ENCODE data around the gene SCGB1A1.
"Not testable (repeated sequence)": the region's sequence is repeated elsewhere in the genome, so short reads cannot be mapped to it uniquely, and the experiment has no call there.

SCGB1A1 gene, protein sequence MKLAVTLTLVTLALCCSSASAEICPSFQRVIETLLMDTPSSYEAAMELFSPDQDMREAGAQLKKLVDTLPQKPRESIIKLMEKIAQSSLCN

GRCh38 chr11:62418733-62419132 lies at the start of gene SCGB1A1:
Gene SCGB1A1 (plus strand): TSS chr11:62419033. CDS start chr11:62419096, 63 bp downstream.
- no peak for DNase-seq

DNA sequence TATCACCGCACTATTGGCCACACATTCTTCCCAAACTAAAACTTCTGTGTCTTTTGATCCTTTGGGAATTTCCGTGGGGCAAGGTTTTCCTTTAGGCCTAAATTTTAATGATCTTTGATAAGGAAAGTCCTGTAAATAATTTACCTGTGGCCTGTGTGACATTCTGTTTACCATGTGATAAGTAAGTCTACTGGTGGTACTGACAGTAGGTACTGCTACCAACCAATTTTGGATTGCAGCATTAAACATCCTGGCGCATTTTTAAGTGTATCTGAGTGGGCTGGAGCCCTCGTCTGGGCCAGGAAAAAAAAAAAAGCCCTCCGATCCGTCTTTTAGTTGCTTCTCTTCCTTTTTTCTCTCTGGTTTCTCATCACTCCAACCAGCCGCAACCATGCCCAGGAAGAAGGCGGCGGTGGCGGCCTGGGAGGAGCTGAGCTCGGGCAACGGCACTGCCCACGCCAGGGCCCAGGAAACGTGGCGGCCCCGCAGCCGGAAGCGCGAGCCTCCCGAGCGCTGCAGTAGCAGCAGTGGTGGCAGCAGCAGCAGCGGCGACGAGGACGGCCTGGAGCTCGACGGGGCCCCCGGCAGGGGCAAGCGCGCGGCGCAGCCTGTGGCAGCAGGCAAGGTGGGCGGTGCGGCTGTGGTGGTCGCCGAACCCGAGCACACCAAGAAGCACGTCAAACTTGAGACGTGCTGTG lies 47.9 kb upstream of the SCGB1A1 start:
- DNase-seq: peak; percentile 53

DNA sequence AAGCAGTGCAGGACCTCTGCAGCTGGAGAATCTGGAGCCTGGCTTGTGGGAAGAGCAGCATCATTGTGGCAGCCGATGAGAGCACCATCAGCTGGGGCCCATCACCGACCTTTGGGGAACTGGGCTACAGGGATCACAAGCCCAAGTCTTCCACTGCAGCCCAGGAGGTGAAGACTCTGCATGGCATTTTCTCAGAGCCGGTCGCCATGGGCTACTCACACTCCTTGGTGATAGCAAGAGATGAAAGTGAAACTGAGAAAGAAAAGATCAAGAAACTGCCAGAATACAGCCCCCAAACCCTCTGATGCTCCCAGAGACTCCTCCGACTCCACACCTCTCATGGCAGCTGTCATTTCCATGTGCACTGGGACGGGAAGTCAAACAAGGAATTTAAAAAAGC lies 46.0 kb upstream of the SCGB1A1 start:
- DNase-seq: no peak

DNA sequence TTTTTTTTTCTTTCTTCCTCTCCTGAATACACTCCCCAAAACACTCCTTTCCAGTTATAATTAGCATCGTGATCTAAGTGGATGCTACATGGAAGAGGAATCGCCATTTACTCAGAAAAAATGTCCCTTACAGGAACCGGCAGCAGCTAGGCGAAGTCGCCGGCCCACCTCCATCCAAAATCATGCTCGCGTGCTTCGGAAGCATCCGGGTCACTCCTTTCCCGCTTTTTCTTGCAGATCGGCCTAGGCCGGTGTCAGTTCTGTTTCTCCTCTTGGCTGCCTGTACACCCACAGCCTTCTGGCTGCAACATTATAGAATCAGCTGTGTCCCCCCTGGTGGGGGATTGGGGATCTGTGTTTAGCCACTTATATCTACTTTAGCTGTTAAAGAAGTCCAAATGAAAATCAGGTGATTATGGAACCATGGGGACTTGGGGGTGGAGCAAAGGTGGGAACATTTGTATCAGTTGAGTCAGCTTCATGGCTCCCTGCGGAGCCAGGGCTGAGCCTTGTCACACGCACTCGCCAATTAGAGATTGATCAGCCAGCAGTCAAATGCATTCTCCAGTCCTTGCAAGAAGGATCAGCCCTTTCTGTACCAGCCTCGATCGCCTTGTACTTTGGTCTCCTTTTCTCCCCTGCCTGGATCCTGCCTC lies 45.2 kb upstream of the SCGB1A1 start:
- no peak for DNase-seq

- no peak for DNase-seq
Measured at GRCh38 chr11:62374801-62375200, 44.0 kb upstream of the SCGB1A1 start.

GRCh38 chr11:62378459-62379063 lies 40.3 kb upstream of the SCGB1A1 start:
- not testable (repeated sequence) for DNase-seq

DNA sequence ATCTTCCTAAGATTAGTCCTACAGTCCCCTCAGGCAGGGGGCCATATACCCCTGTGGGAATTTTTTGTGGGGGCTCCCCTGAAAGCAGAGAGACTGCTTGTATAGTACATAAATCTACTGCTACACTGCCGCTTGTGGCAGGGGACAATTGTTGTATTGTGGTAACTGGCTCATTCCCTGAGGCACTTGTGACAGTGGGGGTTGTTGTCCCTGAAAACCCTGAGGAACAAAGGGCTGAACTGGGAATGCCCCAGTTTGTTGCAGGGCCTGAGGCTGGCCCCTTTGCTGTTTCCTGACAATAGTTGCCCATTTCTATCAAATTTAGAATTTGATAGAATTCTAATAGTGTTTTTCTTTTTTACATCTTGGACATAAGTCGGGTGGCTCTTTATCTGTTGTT lies 39.2 kb upstream of the SCGB1A1 start:
- DNase-seq: not testable (repeated sequence)

GRCh38 chr11:62380821-62381245 lies 38.0 kb upstream of the SCGB1A1 start:
- peak; percentile 16 for DNase-seq

GRCh38 chr11:62383822-62384221 lies 35.0 kb upstream of the SCGB1A1 start:
- no peak for DNase-seq

GRCh38 chr11:62386083-62386482 lies 32.8 kb upstream of the SCGB1A1 start:
- DNase-seq: not testable (repeated sequence)

DNA sequence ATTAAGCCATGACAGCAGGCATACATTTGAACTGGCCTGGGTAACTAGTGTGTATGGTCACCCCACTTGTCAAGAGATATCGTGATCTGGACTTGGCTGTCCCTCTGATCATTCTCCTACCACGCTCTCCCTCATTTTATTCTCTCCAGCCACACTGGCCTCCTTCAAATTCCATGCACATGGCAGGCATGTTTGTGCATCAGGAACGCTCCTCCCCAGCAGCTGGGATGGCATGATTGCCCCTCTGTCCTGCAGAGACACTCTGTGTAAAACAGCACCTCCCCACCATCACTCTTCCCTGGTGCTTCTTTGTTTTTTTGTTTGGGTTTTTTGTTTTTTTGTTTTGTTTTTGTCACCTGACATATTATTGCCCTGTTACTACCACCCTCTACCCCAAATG lies 31.5 kb upstream of the SCGB1A1 start:
- no peak for DNase-seq

- DNase-seq: no peak
Measured at GRCh38 chr11:62388999-62389398, 29.8 kb upstream of the SCGB1A1 start.

DNA sequence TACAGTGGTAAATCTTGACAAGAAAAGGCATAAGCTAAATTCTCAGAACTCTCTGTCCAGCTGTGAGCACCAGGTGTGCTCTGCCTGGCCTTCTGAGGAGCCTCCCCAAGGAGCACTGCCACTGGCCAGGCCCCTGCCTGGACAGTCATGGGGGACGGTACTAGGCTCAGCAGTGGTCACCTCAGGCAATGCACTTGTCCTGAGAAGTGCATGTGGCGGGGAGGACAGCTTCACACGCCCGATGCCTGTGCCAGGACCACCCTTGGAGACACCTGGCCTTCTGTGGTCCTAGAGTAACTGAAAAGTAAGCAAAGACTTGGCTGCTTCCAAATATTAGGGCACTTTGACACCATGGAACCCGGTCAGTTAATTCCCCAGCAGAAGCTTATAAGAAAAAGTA lies 28.6 kb upstream of the SCGB1A1 start:
- no peak for DNase-seq

DNA sequence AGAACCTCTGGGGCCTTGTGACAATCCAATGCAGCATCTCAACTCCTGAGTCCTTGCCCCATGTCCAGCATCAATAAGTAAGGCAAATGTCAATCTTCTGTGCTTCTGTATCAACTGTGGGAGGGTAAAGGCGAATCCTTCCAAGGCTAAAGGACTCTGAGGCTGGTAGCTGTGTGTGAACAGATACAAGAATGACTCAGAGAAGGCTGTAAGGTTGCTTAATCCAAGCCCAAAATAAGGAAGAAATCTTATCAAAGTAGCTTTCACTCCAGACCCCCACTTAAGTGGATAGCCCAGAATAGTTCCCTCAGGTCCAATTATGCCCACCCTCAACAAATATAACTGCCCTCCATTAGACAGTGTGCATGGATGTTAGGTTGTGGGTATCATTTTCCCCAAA lies 28.1 kb upstream of the SCGB1A1 start:
- no peak for DNase-seq

- DNase-seq: no peak
Measured at GRCh38 chr11:62391642-62392425, 27.0 kb upstream of the SCGB1A1 start.

DNA sequence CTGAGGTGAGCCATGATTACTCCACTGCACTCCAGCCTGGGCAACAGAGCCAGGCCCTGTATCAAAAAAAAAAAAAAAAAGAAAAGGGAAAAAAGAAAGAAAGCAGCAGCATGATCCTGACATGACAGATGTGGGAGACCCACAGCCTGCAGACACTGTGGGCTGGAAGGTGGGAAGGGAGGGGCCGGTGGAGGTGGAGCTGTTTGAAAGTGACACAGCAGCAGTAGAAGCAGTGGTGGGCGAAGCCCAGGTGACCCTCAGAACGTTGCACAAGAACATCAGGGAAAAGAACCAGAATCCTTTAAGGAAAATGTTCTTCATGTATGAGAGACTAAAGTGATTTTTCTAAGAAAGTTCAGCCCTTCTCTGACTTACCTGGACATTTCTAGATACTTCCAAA lies 26.3 kb upstream of the SCGB1A1 start:
- DNase-seq: no peak

DNA sequence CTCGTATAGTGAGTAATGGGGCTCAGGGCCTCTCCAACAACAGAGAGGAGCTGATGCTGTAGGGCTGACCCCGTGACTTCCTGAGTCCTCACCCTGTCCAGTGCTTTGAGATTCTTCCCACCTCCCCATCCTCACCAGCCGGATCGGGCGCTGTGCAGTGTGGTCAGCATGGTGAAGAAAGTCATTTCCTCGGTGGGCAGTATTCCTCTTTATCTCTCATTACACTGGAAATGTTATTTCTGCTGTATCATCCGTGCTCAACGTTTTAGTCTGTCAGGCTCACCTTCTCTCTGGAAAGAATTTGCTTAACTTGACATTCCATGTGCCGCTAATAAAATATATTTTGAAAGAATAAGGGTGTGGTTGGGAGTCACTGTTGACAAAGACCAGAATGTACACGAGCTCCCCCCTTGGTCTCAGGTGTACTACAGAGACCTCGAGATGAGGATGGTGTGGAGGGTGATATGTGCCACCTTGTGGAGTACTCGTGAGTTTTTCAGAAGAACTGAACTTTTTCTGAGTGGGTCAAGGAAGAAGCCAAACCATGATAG lies 25.7 kb upstream of the SCGB1A1 start:
- DNase-seq: no peak

DNA sequence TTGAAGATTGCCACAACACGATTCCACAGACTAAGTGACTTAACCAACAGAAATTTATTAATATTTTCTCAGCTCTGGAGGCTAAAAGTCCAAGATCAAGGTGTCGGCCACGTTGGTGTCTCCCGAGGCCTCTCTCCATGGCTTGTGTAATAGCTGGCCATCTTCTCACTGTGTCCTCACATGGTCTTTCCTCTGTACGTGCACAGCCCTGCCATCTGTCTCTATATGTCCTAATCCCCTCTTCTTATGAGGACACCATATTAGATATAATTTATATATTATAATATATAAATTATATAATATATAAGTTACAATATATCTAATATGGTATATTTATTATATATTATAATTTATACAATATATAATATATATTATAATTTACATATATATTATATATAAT lies 25.1 kb upstream of the SCGB1A1 start:
- DNase-seq: no peak

DNA sequence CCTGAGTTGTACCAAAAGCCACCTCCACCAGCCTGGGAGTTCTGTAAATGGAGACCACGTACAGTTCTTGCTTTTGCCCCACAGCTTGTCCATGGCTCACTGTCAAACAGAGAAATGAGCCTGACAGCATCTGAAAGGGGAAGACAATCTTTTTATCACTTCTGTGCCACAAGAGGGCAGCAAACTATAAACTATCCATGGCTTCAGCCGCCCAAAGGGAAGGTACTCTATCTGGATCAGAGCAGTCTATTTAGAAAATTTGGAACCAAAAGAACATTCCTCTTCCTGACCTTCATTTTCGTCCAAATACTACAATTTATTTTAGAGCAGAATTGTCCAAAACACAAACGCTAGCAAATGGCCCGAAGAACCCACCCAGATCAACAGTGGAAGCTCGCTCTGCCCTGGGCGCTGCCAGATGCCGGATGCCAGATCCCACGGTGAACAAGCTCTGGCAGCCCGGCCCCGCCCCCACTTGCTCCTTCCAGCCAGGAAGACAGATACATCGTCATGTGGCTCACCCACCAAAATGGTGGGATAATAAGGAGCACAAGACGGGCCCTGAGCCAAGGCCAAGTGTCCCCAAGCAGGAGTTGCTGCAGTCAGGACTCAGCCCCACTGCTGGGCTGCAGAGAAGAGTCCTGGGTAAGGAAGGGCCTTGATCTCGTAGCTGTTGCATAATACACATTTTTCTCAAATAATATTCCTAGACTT lies 23.9 kb upstream of the SCGB1A1 start:
- DNase-seq: peak; percentile 21

- DNase-seq: no peak
Measured at GRCh38 chr11:62395885-62396551, 22.8 kb upstream of the SCGB1A1 start.

Data from stimulated activated CD4-positive, alpha-beta T cell treated with anti-CD3 and anti-CD28 coated beads, Interleukin-4, amount 100 ng/mL, for 1 hour (primary cell).